Activated CD8-positive, alpha-beta T cell treated with anti-CD3 and anti-CD28 coated beads, Interleukin-2, amount 10 ng/mL, durations not matched to agents 7 days and 5 days (primary cell): ENCODE data around the gene HLA-DMA. TPM values are rescaled to one million over a fixed set of nuclear protein-coding genes. Genes with fewer than 3 reads are reported as not detected.

Source experiments
- ATAC-seq: fragments of 150-1000 bp; cut with Tn5 transposase; one replicate; pipeline ENCODE4 v1.10.0; 2021; ENCODE audit warnings: moderate library complexity
- CTCF ChIA-PET: fragments of 350-600 bp; sonication (Branson Sonifier 250); formaldehyde crosslinking; loops from one replicate; lab custom pipeline; 2021; ENCODE audit warnings: antibody characterized with exemption; lab: Charles Lee
- POLR2A ChIA-PET: fragments of 350-600 bp; sonication (Branson Sonifier 250); formaldehyde crosslinking; loops from one replicate; lab custom pipeline; 2021; ENCODE audit warnings: antibody characterized with exemption; lab: Charles Lee
- DNase-seq: peaks from one replicate; pipeline ENCODE4 v3.0.0-alpha.2; 2020
- H3K27ac Mint-ChIP-seq: one replicate; pipeline ENCODE4 v1.8.0; 2021; ENCODE audit warnings: mild to moderate bottlenecking, mixed read lengths
- H3K27me3 Mint-ChIP-seq: one replicate; pipeline ENCODE4 v1.8.0; 2021; ENCODE audit warnings: low read depth, mixed read lengths
- H3K36me3 Mint-ChIP-seq: one replicate; pipeline ENCODE4 v1.8.0; 2021; ENCODE audit warnings: low read depth, mixed read lengths
- H3K4me1 Mint-ChIP-seq: one replicate; pipeline ENCODE4 v1.8.0; 2021; ENCODE audit warnings: low read depth, mixed read lengths
- H3K4me3 Mint-ChIP-seq: one replicate; pipeline ENCODE4 v1.8.0; 2021; ENCODE audit warnings: mild to moderate bottlenecking, mixed read lengths
- H3K9me3 Mint-ChIP-seq: one replicate; pipeline ENCODE4 v1.8.0; 2022; ENCODE audit warnings: mixed read lengths; ENCODE audit not compliant: insufficient read depth
- total RNA-seq, 2 experiments: library from RNA; stranded (reverse); gene quantifications; one replicate each; pipeline ENCODE4 v1.2.3, GENCODE V29; 2021

HLA-DMA gene
- total RNA-seq, 2 experiments from 2014 or later, result 28.6 to 30.5 TPM

DNA sequence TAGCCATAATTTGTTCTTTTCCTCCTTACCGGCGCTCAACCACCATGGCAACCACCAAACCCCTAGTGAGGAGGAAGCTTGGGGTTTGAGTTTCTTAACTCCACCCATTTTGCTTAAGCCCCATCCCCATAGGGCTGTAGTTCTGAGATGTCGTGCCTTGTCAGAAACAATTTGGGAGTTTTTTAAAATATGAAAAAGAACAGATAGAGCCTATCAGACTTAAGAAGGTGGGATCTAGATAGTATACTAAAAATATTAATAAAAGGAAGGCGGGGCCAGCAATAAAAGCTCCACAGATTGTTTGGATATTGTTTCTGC lies 21.1 kb upstream of the HLA-DMA start:
- peak overlapping the region; percentile 98 for H3K27ac Mint-ChIP-seq
- ChIA-PET POLR2A (interaction anchor here (0.9 to 10.6 kb wide), 18 partner anchors 10 to 339 kb away, joined by 3 to 381 read pairs (median 32); partner anchors contain the start of genes HLA-DMA, HLA-DMB, PSMB8 and PSMB9), CTCF (interaction anchor here (1.1 to 15.9 kb wide), 11 partner anchors 11 to 135 kb away, joined by 4 to 442 read pairs (median 14); partner anchors contain the start of genes HLA-DMA, PSMB8 and TAP2)
- DNase-seq (peak; percentile 69), ATAC-seq (no peak)
- H3K4me1 Mint-ChIP-seq, result peaks cover 37% of the 10 kb centered on the region
- no peaks in the 10 kb centered on the region for H3K9me3 Mint-ChIP-seq
- no peaks in the 10 kb centered on the region for H3K27me3 Mint-ChIP-seq
- peak overlapping the region; percentile 96 for H3K4me3 Mint-ChIP-seq
- H3K36me3 Mint-ChIP-seq, result peaks cover 96% of the 10 kb centered on the region

- ChIA-PET POLR2A (interaction anchor here (0.7 to 10.6 kb wide), 24 partner anchors 11 to 339 kb away, joined by 3 to 381 read pairs (median 16); partner anchors contain the start of genes B3GALT4, HLA-DMA, HLA-DMB and PSMB8), CTCF (interaction anchor here (1.0 to 15.9 kb wide), 12 partner anchors 10 to 134 kb away, joined by 4 to 442 read pairs (median 10); partner anchors contain the start of genes HLA-DMA, PSMB8 and TAP2)
Measured at GRCh38 chr6:32973144-32974015, 20.5 kb upstream of the HLA-DMA start.

DNA sequence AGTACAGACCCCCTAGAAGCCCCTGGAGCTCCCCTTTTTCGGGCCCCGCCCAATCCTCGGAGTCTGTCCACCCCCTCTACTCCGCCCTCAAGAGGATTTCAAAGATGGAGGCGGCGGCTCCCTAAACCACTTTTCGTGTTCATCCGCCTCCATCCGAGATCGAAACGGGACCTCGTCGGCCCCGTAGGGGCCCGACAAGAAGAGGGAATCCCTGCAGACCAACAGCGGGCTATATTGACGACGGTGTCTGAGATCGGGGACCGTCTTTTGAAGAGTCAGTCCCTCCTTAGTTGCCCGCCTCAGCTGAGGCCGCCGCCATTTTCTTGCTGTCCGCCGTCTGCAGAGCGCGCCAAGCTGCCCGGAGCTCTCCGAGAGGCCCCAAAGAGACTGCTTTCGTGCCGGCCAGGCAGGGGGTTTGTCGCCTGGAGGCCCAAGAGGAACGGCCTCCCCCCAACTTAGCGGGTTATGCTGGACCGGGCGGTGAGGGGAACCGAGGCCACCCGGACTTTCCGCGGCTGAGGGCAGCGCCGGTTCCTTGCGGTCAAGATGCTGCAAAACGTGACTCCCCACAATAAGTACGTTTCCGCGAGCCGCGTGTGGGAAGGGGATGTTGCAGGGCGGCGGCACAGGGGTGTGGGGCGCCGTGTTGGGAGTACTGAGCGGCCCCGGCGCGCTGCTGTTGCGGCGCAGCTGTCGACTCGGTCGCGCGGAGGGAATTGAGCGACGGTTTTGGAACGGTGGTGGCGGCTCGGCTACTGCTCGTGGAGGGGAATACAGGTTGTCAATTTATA lies 19.7 kb upstream of the HLA-DMA start:
- ChIA-PET CTCF (interaction anchor here (0.9 to 15.9 kb wide), 18 partner anchors 10 to 133 kb away, joined by 3 to 442 read pairs (median 12); partner anchors contain the start of genes HLA-DMA, HLA-DMB, PSMB8 and PSMB9), POLR2A (interaction anchor here (0.7 to 10.6 kb wide), 65 partner anchors 10 to 1431 kb away, joined by 3 to 381 read pairs (median 5); partner anchors contain the start of genes B3GALT4, DDX39B, DXO and EGFL8)
- Mint-ChIP-seq H3K4me1 (peaks cover 24% of the 10 kb centered on the region), H3K9me3 (no peaks in the 10 kb centered on the region), H3K27ac (peak overlapping the region; percentile 98), H3K4me3 (peak overlapping the region; percentile 96), H3K27me3 (no peaks in the 10 kb centered on the region), H3K36me3 (peaks cover 82% of the 10 kb centered on the region)
- DNase-seq (peak; percentile 63), ATAC-seq (peak; percentile 1)

More at GRCh38 chr6:32973144-32974015, 20.5 kb upstream of the HLA-DMA start:
- peaks cover 33% of the 10 kb centered on the region for H3K4me1 Mint-ChIP-seq
- DNase-seq (no peak), ATAC-seq (no peak)
- H3K27me3 Mint-ChIP-seq, result no peaks in the 10 kb centered on the region
- peak overlapping the region; percentile 96 for H3K4me3 Mint-ChIP-seq
- H3K27ac Mint-ChIP-seq, result peak overlapping the region; percentile 98
- peaks cover 90% of the 10 kb centered on the region for H3K36me3 Mint-ChIP-seq
- H3K9me3 Mint-ChIP-seq, result no peaks in the 10 kb centered on the region

DNA sequence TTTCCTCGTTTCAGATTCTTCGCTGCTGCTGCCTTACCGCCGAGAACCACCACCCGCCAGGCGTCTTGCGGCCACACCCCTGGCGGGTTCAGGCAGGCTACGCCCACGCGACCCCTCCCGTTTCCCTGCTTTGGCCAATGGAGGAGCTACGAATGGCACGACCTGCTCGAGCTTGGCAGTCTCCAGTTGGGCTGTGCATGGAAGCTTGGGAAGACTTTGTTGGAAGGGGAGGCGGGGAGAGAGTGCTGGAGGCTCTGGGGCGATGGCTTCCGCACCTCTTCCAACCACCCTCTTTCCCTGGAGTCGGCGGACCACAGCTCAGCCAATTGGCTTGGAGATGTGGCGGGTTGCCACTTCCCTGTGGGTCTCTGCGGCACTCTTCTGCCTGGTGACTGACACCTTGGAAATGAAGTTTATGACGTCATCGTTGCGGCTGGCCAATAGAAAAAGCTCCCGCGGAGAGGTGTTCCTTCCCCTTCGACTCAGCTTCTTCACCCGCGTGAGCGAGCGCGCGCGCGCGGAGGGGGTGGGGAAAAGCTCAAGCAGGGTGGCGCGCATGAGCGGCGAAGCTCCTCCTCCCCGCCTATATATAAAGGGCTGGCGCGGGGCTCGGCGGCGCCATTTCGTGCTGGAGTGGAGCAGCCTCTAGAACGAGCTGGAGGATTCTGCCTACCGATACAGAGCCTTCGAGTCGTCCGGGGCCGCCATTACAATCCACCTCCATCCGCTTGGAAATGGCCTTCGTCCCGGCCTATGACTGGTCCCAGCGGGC lies 18.9 kb upstream of the HLA-DMA start:
- peak overlapping the region; percentile 98 for H3K27ac Mint-ChIP-seq
- peaks cover 24% of the 10 kb centered on the region for H3K4me1 Mint-ChIP-seq
- DNase-seq (peak; percentile 100), ATAC-seq (peak; percentile 50)
- POLR2A ChIA-PET, result interaction anchor here (0.5 to 10.6 kb wide), 71 partner anchors 9 to 1430 kb away, joined by 3 to 381 read pairs (median 5); partner anchors contain the start of genes B3GALT4, DDX39B, DXO and EGFL8
- peaks cover 76% of the 10 kb centered on the region for H3K36me3 Mint-ChIP-seq
- no peaks in the 10 kb centered on the region for H3K9me3 Mint-ChIP-seq
- H3K4me3 Mint-ChIP-seq, result peak overlapping the region; percentile 96
- CTCF ChIA-PET, result interaction anchor here (0.7 to 15.9 kb wide), 20 partner anchors 9 to 300 kb away, joined by 3 to 442 read pairs (median 10); partner anchors contain the start of genes HLA-DMA, HLA-DMB, PSMB8 and PSMB9
- no peaks in the 10 kb centered on the region for H3K27me3 Mint-ChIP-seq

GRCh38 chr6:32971242-32971580 lies 18.3 kb upstream of the HLA-DMA start:
- Mint-ChIP-seq H3K36me3 (peaks cover 71% of the 10 kb centered on the region), H3K9me3 (no peaks in the 10 kb centered on the region), H3K27me3 (no peaks in the 10 kb centered on the region), H3K27ac (peak overlapping the region; percentile 98), H3K4me1 (peaks cover 23% of the 10 kb centered on the region), H3K4me3 (peak overlapping the region; percentile 96)
- DNase-seq, result no peak
- ChIA-PET POLR2A (interaction anchor here (0.6 to 10.6 kb wide), 40 partner anchors 9 to 1430 kb away, joined by 3 to 381 read pairs (median 7); partner anchors contain the start of genes B3GALT4, DDX39B, GPANK1 and HLA-DMA), CTCF (interaction anchor here (0.9 to 15.9 kb wide), 17 partner anchors 9 to 132 kb away, joined by 4 to 442 read pairs (median 13); partner anchors contain the start of genes HLA-DMA, HLA-DMB, PSMB8 and PSMB9)
- ATAC-seq, result no peak

DNA sequence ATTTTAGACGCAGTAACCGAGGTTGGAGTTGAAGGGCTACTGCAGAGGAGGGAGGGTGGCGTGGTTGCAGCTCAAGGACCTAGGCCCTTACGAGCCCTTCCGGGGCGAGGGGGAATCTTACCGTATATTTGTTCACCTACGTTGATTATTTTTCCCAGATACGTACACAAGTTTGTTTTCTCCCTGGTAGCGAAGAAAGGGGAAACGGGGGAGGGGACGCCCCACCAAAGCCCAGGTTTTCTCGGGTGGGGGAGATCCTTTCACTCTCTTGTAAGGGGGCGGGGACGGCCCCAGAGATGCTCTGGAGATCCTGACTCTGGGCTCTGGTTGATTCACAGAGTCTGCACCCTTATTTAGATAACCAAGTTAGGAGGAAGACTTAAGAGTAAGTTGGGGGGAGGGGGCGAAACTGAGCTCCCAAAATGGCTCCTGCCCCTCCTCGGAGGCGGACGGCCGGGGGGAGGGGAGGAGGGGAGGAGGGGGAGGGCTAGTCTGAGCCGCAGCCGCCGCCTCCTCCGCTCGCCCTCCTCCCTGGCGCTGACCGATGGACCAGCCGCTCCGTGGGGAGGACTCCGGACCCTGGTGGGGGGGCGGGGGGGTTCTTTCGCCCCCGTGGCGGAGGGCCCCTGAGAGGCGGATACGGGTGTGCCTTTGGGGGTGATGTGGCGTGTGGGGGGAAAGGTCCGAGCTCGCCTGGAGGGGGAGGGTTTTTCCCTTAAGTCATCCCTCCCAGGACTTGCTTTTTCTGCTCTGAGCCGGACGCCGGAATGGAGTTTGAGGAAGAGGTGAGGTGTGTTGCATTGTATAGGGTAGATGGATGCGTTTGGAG lies 17.7 kb upstream of the HLA-DMA start:
- Mint-ChIP-seq H3K9me3 (no peaks in the 10 kb centered on the region), H3K27me3 (no peaks in the 10 kb centered on the region), H3K27ac (peak overlapping the region; percentile 98), H3K4me3 (peak overlapping the region; percentile 96), H3K36me3 (peaks cover 65% of the 10 kb centered on the region), H3K4me1 (peaks cover 23% of the 10 kb centered on the region)
- ATAC-seq (peak; percentile 2), DNase-seq (peak; percentile 87)
- ChIA-PET CTCF (interaction anchor here (1.1 to 15.9 kb wide), 15 partner anchors 10 to 132 kb away, joined by 4 to 442 read pairs (median 17); partner anchors contain the start of genes HLA-DMA, HLA-DMB, PSMB8 and PSMB9), POLR2A (interaction anchor here (0.6 to 10.6 kb wide), 24 partner anchors 13 to 1388 kb away, joined by 3 to 381 read pairs (median 11); partner anchors contain the start of genes B3GALT4, HLA-DMA, HLA-DMB and LTB)

- Mint-ChIP-seq H3K9me3 (no peaks in the 10 kb centered on the region), H3K36me3 (peaks cover 57% of the 10 kb centered on the region), H3K27me3 (no peaks in the 10 kb centered on the region), H3K4me3 (peak overlapping the region; percentile 96), H3K4me1 (peaks cover 22% of the 10 kb centered on the region), H3K27ac (peak overlapping the region; percentile 98)
- ATAC-seq (no peak), DNase-seq (peak; percentile 84)
- ChIA-PET CTCF (interaction anchor here (0.7 to 15.9 kb wide), 8 partner anchors 15 to 131 kb away, joined by 3 to 442 read pairs (median 49); partner anchors contain the start of genes HLA-DMA, HLA-DMB and TAP2), POLR2A (interaction anchor here (0.6 to 10.6 kb wide), 11 partner anchors 14 to 128 kb away, joined by 3 to 381 read pairs (median 118); partner anchors contain the start of genes HLA-DMA, HLA-DMB, PSMB8 and PSMB9)
Measured at GRCh38 chr6:32969685-32970412, 17.0 kb upstream of the HLA-DMA start.

DNA sequence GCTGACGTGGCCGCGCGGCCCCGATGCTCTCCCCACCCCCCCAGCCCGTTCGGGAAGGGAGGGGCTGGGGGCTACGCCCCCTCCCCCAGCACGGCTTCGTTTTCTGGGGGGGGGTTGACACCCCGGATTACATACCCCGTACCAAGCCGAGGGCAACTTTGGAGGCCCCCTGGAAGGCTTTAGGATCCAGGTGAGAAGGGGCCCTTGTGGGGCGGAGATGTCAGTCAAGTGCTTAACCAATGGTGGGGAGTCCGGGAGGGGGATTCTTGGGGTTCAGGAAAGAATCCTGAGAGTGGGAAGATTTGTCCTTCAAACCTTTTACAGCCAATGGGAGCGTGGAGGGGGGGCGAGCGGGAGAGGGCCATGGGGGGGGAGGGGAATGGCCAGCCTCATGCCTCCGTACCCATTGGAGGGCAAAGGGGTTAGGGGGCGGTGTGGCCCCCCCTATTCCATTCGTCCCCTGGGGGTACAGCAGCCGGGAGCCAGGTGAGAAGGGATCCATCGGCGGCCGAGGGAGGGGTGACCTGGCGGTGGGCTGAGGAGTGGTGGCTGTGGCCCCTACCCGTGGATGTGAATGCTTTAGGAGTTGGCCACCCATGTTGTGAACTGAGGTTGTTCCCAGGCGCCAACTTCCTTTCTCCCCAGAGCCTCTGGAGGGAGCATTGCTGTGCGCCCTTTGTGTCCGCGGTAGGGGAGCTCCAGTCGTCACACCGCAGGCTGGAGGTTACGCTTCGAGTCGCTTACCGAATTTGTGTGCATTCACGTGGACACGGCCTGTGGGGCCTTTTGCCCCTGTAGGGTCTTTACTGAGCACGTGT lies 16.2 kb upstream of the HLA-DMA start:
- H3K27me3 Mint-ChIP-seq, result no peaks in the 10 kb centered on the region
- ChIA-PET POLR2A (interaction anchor here (0.7 to 10.6 kb wide), 10 partner anchors 15 to 141 kb away, joined by 3 to 381 read pairs (median 128); partner anchors contain the start of genes HLA-DMA, HLA-DMB, PSMB8 and PSMB9), CTCF (interaction anchor here (0.7 to 15.9 kb wide), 14 partner anchors 14 to 839 kb away, joined by 3 to 442 read pairs (median 12); partner anchors contain the start of genes FKBPL, HLA-DMA, HLA-DMB and PSMB9)
- H3K9me3 Mint-ChIP-seq, result no peaks in the 10 kb centered on the region
- no peak for ATAC-seq
- DNase-seq, result peak; percentile 74
- H3K4me1 Mint-ChIP-seq, result peaks cover 24% of the 10 kb centered on the region
- H3K27ac Mint-ChIP-seq, result peak overlapping the region; percentile 98
- H3K36me3 Mint-ChIP-seq, result peaks cover 49% of the 10 kb centered on the region
- peak overlapping the region; percentile 96 for H3K4me3 Mint-ChIP-seq
